HepG2 (cell line): ENCODE data around the gene CERS5. TPM values are rescaled to one million over a fixed set of nuclear protein-coding genes. Genes with fewer than 3 reads are reported as not detected.
A peak's percentile ranks its signal among the peaks of the same experiment; 100 is the strongest.

Source experiments
- ARNT2 ChIP-seq: sonication (generic); formaldehyde crosslinking; IDR thresholded peaks from 2 replicates; pipeline ENCODE4 v1.8.0; 2022; ENCODE audit warnings: mild to moderate bottlenecking, low read depth, missing genetic modification reagents, moderate library complexity
- DZIP1 ChIP-seq: sonication (generic); formaldehyde crosslinking; IDR thresholded peaks from 2 replicates; pipeline ENCODE4 v1.5.0; 2020; ENCODE audit warnings: mild to moderate bottlenecking, missing genetic modification reagents
- FOXP1 ChIP-seq, 2 experiments: fragments of 450-650 bp in 1 of 2; IDR thresholded peaks; 2 replicates each; pipeline ENCODE4 v1.6.1; 2017 to 2018; ENCODE audit warnings: antibody characterized with exemption in 1 of 2
- HHEX ChIP-seq: IDR thresholded peaks from 2 replicates; pipeline ENCODE4 v1.6.1; 2016; ENCODE audit warnings: control low read depth
- HOXA9 ChIP-seq: sonication (generic); formaldehyde crosslinking; IDR thresholded peaks from 2 replicates; pipeline ENCODE4 v1.8.1; 2022; ENCODE audit warnings: missing genetic modification reagents, mild to moderate bottlenecking, moderate library complexity, borderline replicate concordance
- KLF6 ChIP-seq: IDR thresholded peaks from 2 replicates; pipeline ENCODE4 v1.8.0; 2016; ENCODE audit warnings: missing biosample characterization, missing genetic modification reagents
- KMT2A ChIP-seq: sonication (generic); formaldehyde crosslinking; IDR thresholded peaks from 2 replicates; pipeline ENCODE4 v1.4.0; 2020; ENCODE audit warnings: missing genetic modification reagents
- MBD4 ChIP-seq: IDR thresholded peaks from 2 replicates; pipeline ENCODE4 v1.6.1; 2012; ENCODE audit warnings: low read length, inconsistent platforms, borderline replicate concordance
- MEIS2 ChIP-seq: sonication (generic); formaldehyde crosslinking; IDR thresholded peaks from 2 replicates; pipeline ENCODE4 v1.9.0; 2021; ENCODE audit warnings: mild to moderate bottlenecking, missing genetic modification reagents
- NONO ChIP-seq, 2 experiments: fragments of 450-650 bp in 1 of 2; sonication (generic) in 1 of 2; formaldehyde crosslinking in 1 of 2; IDR thresholded peaks in 1 of 2; conservative IDR thresholded peaks in 1 of 2; 2 replicates each; pipeline versions ENCODE4 v1.6.1 to v1.8.0; 2017 to 2022; ENCODE audit warnings: mild to moderate bottlenecking in 1 of 2, missing genetic modification reagents in 1 of 2, moderate library complexity in 1 of 2
- TCF7L2 ChIP-seq: IDR thresholded peaks from 2 replicates; pipeline ENCODE4 v1.6.1; 2011; ENCODE audit warnings: mild to moderate bottlenecking, low read depth, low read length, moderate library complexity
- ZBTB44 ChIP-seq: sonication (generic); formaldehyde crosslinking; IDR thresholded peaks from 2 replicates; pipeline ENCODE4 v1.4.0; 2020; ENCODE audit warnings: missing genetic modification reagents
- ZNF205 ChIP-seq: IDR thresholded peaks from 2 replicates; pipeline ENCODE4 v1.6.1; 2018; ENCODE audit warnings: missing biosample characterization, missing genetic modification reagents
- ZNF207 ChIP-seq: fragments of 450-650 bp; IDR thresholded peaks from 2 replicates; pipeline ENCODE4 v1.6.1; 2016; ENCODE audit warnings: antibody characterized with exemption, borderline replicate concordance
- ZNF570 ChIP-seq: sonication (generic); formaldehyde crosslinking; IDR thresholded peaks from 2 replicates; pipeline ENCODE4 v1.4.0; 2020; ENCODE audit warnings: mild to moderate bottlenecking, missing genetic modification reagents, borderline replicate concordance
- ZNF749 ChIP-seq: sonication (generic); formaldehyde crosslinking; IDR thresholded peaks from 2 replicates; pipeline ENCODE4 v1.8.0; 2022; ENCODE audit warnings: mild to moderate bottlenecking, missing genetic modification reagents, moderate library complexity, borderline replicate concordance
- ZNF883 ChIP-seq: sonication (generic); formaldehyde crosslinking; IDR thresholded peaks from 2 replicates; pipeline ENCODE4 v1.5.1; 2020; ENCODE audit warnings: mild to moderate bottlenecking, missing genetic modification reagents; ENCODE audit errors: not compliant biosample characterization
- polyA plus RNA-seq, 8 experiments: library from polyadenylated mRNA; depleted of rRNA in 3 of 8; stranded (reverse) in 7 of 8; unstranded in 1 of 8; fragments of >200 nt; fragmentation: Illumina TruSeq in 4 of 8; extraction: Trizol in 4 of 8; gene quantifications; 2 replicates each; pipeline versions ENCODE4 v1.2.1 to v1.2.3, GENCODE V29; 2011 to 2016; ENCODE audit warnings: low read depth in 4 of 8, missing spikeins in 1 of 8, mixed read lengths in 1 of 8; ENCODE audit not compliant: insufficient read depth in 1 of 8
- total RNA-seq, 5 experiments: library from RNA; depleted of rRNA; stranded (reverse); fragments of >200 nt; fragmentation: Illumina TruSeq; extraction: Trizol; gene quantifications; 2 replicates each; pipeline ENCODE4 v1.2.3, GENCODE V29; 2016; ENCODE audit warnings: low read depth in 1 of 5

CERS5 gene
- total and polyA plus RNA-seq, 2 of the 13 experiments (the other 11 are each of a cell fraction or from before 2014, with no cell fraction given): 22.3 to 48.8 TPM

GRCh38 chr12:50112456-50113218, 54.5 kb downstream of the CERS5 start (continued):
- no peak for TF ChIP-seq ARNT2 (CRISPR knock-in tag)
- TF ChIP-seq ZBTB44 (CRISPR knock-in tag): no peak
- no peak for TF ChIP-seq TCF7L2
- no peak for TF ChIP-seq MEIS2 (CRISPR knock-in tag)
- TF ChIP-seq HOXA9 (CRISPR knock-in tag): no peak
- TF ChIP-seq ZNF570: no peak
- TF ChIP-seq ZNF207: no peak
- TF ChIP-seq DZIP1 (CRISPR knock-in tag): no peak
- TF ChIP-seq NONO (IDR thresholded peaks at IDR 0.05): no peak
- TF ChIP-seq NONO (CRISPR knock-in tag; conservative IDR thresholded peaks at IDR 0.05): no peak
- TF ChIP-seq ZNF205 (CRISPR knock-in tag): no peak
- TF ChIP-seq ZNF749: no peak
- no peak for TF ChIP-seq HHEX (CRISPR knock-in tag)
- no peak for TF ChIP-seq KMT2A (CRISPR knock-in tag)
- peak; percentile 51 for TF ChIP-seq ZNF883
- TF ChIP-seq KLF6 (CRISPR knock-in tag): peak; percentile 53; the same call in 1 of the 2 replicates
- TF ChIP-seq MBD4: no peak
- TF ChIP-seq FOXP1 (IDR thresholded peaks at IDR 0.05): no peak
- TF ChIP-seq FOXP1 (CRISPR knock-in tag; IDR thresholded peaks at IDR 0.05): no peak
